Measurements from ENCODE around the gene PLCB1.
A peak's percentile ranks its signal among the peaks of the same experiment; 100 is the strongest.

PLCB1 gene

DNA sequence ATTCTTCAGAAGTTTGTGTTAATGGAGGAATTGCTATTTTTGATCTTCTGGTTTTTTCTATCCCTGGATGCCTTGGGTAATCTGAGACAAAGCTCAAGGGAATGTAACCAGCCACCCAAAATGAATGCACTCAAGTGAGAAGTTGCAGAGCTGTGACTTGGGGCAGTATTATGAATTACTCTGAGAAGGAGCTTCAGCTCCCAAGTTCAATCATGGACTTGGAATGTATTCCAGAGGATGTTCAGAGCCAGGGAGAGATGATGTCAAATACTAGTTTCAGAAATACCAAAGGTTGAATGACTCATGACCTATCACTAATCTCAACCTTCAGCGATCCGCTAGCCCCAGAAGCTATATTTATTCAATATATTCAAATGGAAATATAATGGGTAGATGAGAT is 561.6 kb downstream of the PLCB1 start:
- Histone ChIP-seq H4K91ac (ENCODE audit: low read depth, low read length) (no peak overlapping the region), H3K27ac (ENCODE audit: low read depth, low read length) (no peak overlapping the region), H3K27me3 (ENCODE audit: insufficient read depth, low read length) (no peaks in the 10 kb centered on the region), H4K12ac (ENCODE audit: low read depth, low read length) (no peak overlapping the region), H3K4me1 (ENCODE audit: control insufficient read depth in 1 of 2, insufficient read depth in 2 of 2, low read length in 2 of 2) (no peaks in the 10 kb centered on the region), H2AFZ (ENCODE audit: insufficient read depth, low read length, poor library complexity) (no peak overlapping the region), H2BK12ac (ENCODE audit: low read length) (no peak overlapping the region), H3K36me3 (ENCODE audit: control insufficient read depth in 1 of 2, insufficient read depth in 2 of 2, low read length in 2 of 2) (no peaks in the 10 kb centered on the region), H3K79me2 (ENCODE audit: control insufficient read depth, insufficient read depth, low read length, poor library complexity) (no peaks in the 10 kb centered on the region), H4K8ac (ENCODE audit: low read depth, low read length) (no peak overlapping the region), H2BK5ac (ENCODE audit: low read depth, low read length, poor library complexity) (no peak overlapping the region), H3K23ac (ENCODE audit: low read length) (no peak overlapping the region), H2AK5ac (ENCODE audit: low read length) (no peak overlapping the region), H3K4me2 (ENCODE audit: low read length) (no peak overlapping the region), H2BK120ac (ENCODE audit: insufficient read depth, low read length, poor library complexity) (no peak overlapping the region), H3K14ac (ENCODE audit: low read length) (no peak overlapping the region), H3K18ac (ENCODE audit: low read length) (no peak overlapping the region), H3K4me3 (ENCODE audit: low read depth, low read length) (no peak overlapping the region), H3K79me1 (ENCODE audit: low read length) (no peaks in the 10 kb centered on the region), H3K9ac (ENCODE audit: low read length) (no peak overlapping the region), H3K4ac (ENCODE audit: low read depth, low read length) (no peak overlapping the region), H3K9me3 (ENCODE audit: insufficient read depth, low read depth, low read length) (no peaks in the 10 kb centered on the region)
- no CpG with 5 or more reads among the region's 2 CpGs for WGBS (ENCODE audit: extremely low coverage, insufficient coverage, insufficient read length)
- peak; percentile 68 to 87 for DNase-seq

DNA sequence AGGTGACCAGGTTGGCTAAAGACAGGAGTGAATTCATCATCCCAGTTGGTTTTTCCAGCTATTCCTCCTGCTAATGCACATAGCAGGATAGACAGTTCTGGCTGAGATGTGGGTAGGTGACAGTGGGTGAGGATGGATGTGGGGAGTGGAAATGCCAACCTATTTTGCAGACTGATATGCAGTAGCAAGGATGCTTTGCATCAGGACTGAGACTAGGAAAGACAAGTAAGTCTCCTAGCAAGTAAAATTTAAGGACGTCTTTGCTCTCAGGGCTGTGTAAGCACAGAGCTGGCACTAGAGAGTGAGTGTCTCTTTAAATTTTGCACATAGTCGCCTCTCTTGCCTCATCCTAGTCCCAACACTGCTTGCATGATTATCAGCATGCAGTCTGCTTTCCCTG is 568.7 kb downstream of the PLCB1 start:
- no CpG with 5 or more reads among the region's 2 CpGs for WGBS (ENCODE audit: extremely low coverage, insufficient coverage, insufficient read length)
- H4K8ac ChIP-seq (ENCODE audit: low read depth, low read length): no peak overlapping the region
- DNase-seq: no peak

DNA sequence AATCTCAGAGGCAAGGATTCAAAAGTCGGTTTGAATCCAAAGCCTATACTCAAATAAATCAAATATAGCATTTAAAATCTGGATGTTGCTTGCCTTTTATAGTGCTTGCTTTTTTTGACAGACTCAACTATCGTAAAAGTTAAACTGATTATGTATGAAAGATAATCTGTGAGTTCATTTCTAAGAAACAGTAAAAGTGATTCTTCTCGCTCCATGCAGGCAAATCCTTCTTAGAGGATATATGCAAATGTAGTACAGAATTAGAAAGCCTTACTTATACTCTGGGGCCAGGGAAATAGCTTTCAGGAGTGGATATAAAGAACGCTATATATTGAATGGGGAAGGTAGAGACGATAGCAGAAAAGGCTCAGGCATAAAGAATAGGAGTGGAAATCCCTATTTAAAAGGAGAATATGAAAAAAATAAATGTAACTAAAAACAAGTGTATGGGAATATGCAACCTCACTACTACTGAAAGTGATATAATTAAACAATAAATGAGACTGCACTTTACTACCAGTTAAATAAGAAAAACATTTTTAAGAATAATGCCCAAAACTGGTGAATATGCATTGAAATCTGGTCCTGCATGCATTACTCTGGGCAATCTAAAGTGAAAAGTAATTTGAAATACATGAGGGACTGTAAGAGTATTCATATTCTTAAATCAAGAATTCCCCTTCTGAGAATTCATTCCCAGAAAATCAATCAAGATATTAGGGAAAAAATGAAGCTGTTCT is 575.1 kb downstream of the PLCB1 start:
- Histone ChIP-seq H4K91ac (ENCODE audit: low read depth, low read length) (no peak overlapping the region), H2BK12ac (ENCODE audit: low read length) (no peak overlapping the region), H3K23ac (ENCODE audit: low read length) (no peak overlapping the region), H2AK5ac (ENCODE audit: low read length) (no peak overlapping the region), H3K9me3 (ENCODE audit: insufficient read depth, low read depth, low read length) (no peaks in the 10 kb centered on the region), H3K18ac (ENCODE audit: low read length) (no peak overlapping the region), H3K4ac (ENCODE audit: low read depth, low read length) (no peak overlapping the region), H3K36me3 (ENCODE audit: control insufficient read depth in 1 of 2, insufficient read depth in 2 of 2, low read length in 2 of 2) (no peaks in the 10 kb centered on the region), H2AFZ (ENCODE audit: insufficient read depth, low read length, poor library complexity) (no peak overlapping the region), H3K4me3 (ENCODE audit: low read depth, low read length) (no peak overlapping the region), H3K27me3 (ENCODE audit: insufficient read depth, low read length) (no peaks in the 10 kb centered on the region), H2BK120ac (ENCODE audit: insufficient read depth, low read length, poor library complexity) (no peak overlapping the region), H3K4me1 (ENCODE audit: control insufficient read depth in 1 of 2, insufficient read depth in 2 of 2, low read length in 2 of 2) (no peaks in the 10 kb centered on the region), H4K8ac (ENCODE audit: low read depth, low read length) (no peak overlapping the region), H3K4me2 (ENCODE audit: low read length) (no peak overlapping the region), H3K27ac (ENCODE audit: low read depth, low read length) (no peak overlapping the region), H3K9ac (ENCODE audit: low read length) (no peak overlapping the region), H2BK5ac (ENCODE audit: low read depth, low read length, poor library complexity) (no peak overlapping the region), H3K79me2 (ENCODE audit: control insufficient read depth, insufficient read depth, low read length, poor library complexity) (no peaks in the 10 kb centered on the region), H4K12ac (ENCODE audit: low read depth, low read length) (no peak overlapping the region), H3K79me1 (ENCODE audit: low read length) (no peaks in the 10 kb centered on the region), H3K14ac (ENCODE audit: low read length) (no peak overlapping the region)
- DNase-seq: no peak
- WGBS (ENCODE audit: extremely low coverage, insufficient coverage, insufficient read length): no CpG with 5 or more reads among the region's 5 CpGs

More for the DNA sequence above, 568.7 kb downstream of the PLCB1 start:
- Histone ChIP-seq H3K14ac (ENCODE audit: low read length) (no peak overlapping the region), H3K9ac (ENCODE audit: low read length) (no peak overlapping the region), H2AK5ac (ENCODE audit: low read length) (no peak overlapping the region), H2BK120ac (ENCODE audit: insufficient read depth, low read length, poor library complexity) (no peak overlapping the region), H3K9me3 (ENCODE audit: insufficient read depth, low read depth, low read length) (no peaks in the 10 kb centered on the region), H3K4me2 (ENCODE audit: low read length) (no peak overlapping the region), H3K79me1 (ENCODE audit: low read length) (no peaks in the 10 kb centered on the region), H3K27ac (ENCODE audit: low read depth, low read length) (no peak overlapping the region), H4K91ac (ENCODE audit: low read depth, low read length) (no peak overlapping the region), H2BK12ac (ENCODE audit: low read length) (no peak overlapping the region), H3K36me3 (ENCODE audit: control insufficient read depth in 1 of 2, insufficient read depth in 2 of 2, low read length in 2 of 2) (no peaks in the 10 kb centered on the region), H3K23ac (ENCODE audit: low read length) (no peak overlapping the region), H4K12ac (ENCODE audit: low read depth, low read length) (no peak overlapping the region), H3K4me3 (ENCODE audit: low read depth, low read length) (no peak overlapping the region), H2AFZ (ENCODE audit: insufficient read depth, low read length, poor library complexity) (no peak overlapping the region), H3K27me3 (ENCODE audit: insufficient read depth, low read length) (no peaks in the 10 kb centered on the region), H2BK5ac (ENCODE audit: low read depth, low read length, poor library complexity) (no peak overlapping the region), H3K4me1 (ENCODE audit: control insufficient read depth in 1 of 2, insufficient read depth in 2 of 2, low read length in 2 of 2) (no peaks in the 10 kb centered on the region), H3K79me2 (ENCODE audit: control insufficient read depth, insufficient read depth, low read length, poor library complexity) (no peaks in the 10 kb centered on the region), H3K18ac (ENCODE audit: low read length) (no peak overlapping the region), H3K4ac (ENCODE audit: low read depth, low read length) (no peak overlapping the region)

DNA sequence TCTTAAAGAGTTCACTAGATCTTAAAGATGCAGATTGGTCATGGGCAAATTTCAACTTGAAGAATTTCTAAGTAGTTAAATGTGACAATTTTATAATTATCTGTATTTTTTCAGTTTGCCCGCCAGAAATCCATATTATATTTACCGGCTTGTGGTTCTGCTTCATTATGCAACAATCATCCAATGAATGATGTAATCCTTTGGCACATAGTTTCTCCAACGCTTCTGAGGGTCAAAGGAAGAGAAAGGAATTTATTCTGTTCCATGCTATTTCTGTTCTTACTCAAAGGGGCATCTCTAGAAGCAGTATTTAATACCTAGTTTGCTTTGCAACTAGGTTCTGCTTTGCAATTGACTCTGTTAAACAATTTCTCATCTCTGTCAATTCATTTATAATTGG is 577.6 kb downstream of the PLCB1 start:
- no peak overlapping the region for H3K4me3 ChIP-seq (ENCODE audit: low read depth, low read length)
- no peak overlapping the region for H3K14ac ChIP-seq (ENCODE audit: low read length)
- no CpG with 5 or more reads among the region's 3 CpGs for WGBS (ENCODE audit: extremely low coverage, insufficient coverage, insufficient read length)
- H2BK12ac ChIP-seq (ENCODE audit: low read length): no peak overlapping the region
- no peak overlapping the region for H3K23ac ChIP-seq (ENCODE audit: low read length)
- H3K79me1 ChIP-seq (ENCODE audit: low read length): no peaks in the 10 kb centered on the region
- H3K4me1 ChIP-seq (ENCODE audit: control insufficient read depth in 1 of 2, insufficient read depth in 2 of 2, low read length in 2 of 2): no peaks in the 10 kb centered on the region
- H3K18ac ChIP-seq (ENCODE audit: low read length): no peak overlapping the region
- H4K8ac ChIP-seq (ENCODE audit: low read depth, low read length): no peak overlapping the region
- H2AFZ ChIP-seq (ENCODE audit: insufficient read depth, low read length, poor library complexity): no peak overlapping the region
- no peaks in the 10 kb centered on the region for H3K36me3 ChIP-seq (ENCODE audit: control insufficient read depth in 1 of 2, insufficient read depth in 2 of 2, low read length in 2 of 2)
- H3K27ac ChIP-seq (ENCODE audit: low read depth, low read length): no peak overlapping the region
- H3K4me2 ChIP-seq (ENCODE audit: low read length): no peak overlapping the region
- H4K12ac ChIP-seq (ENCODE audit: low read depth, low read length): no peak overlapping the region
- no peak overlapping the region for H2BK120ac ChIP-seq (ENCODE audit: insufficient read depth, low read length, poor library complexity)
- no peaks in the 10 kb centered on the region for H3K9me3 ChIP-seq (ENCODE audit: insufficient read depth, low read depth, low read length)
- DNase-seq: no peak
- no peaks in the 10 kb centered on the region for H3K79me2 ChIP-seq (ENCODE audit: control insufficient read depth, insufficient read depth, low read length, poor library complexity)
- no peak overlapping the region for H2AK5ac ChIP-seq (ENCODE audit: low read length)
- H2BK5ac ChIP-seq (ENCODE audit: low read depth, low read length, poor library complexity): no peak overlapping the region
- no peaks in the 10 kb centered on the region for H3K27me3 ChIP-seq (ENCODE audit: insufficient read depth, low read length)
- H3K9ac ChIP-seq (ENCODE audit: low read length): no peak overlapping the region
- H3K4ac ChIP-seq (ENCODE audit: low read depth, low read length): no peak overlapping the region
- no peak overlapping the region for H4K91ac ChIP-seq (ENCODE audit: low read depth, low read length)

Measured in trophoblast cell (in vitro differentiated cells and primary cell).